PFSK-1 (cell line): Measurements from ENCODE around the gene PLCXD3.

Source experiments
- POLR2AphosphoS5 ChIP-seq: IDR thresholded peaks from 2 replicates; pipeline ENCODE4 v1.6.1; 2012; ENCODE audit warnings: low read depth, mild to moderate bottlenecking, control low read depth, low read length, moderate library complexity
- SIN3A ChIP-seq: IDR thresholded peaks from 2 replicates; pipeline ENCODE4 v1.6.1; 2012; ENCODE audit warnings: mild to moderate bottlenecking, low read length, moderate library complexity, borderline replicate concordance; ENCODE audit not compliant: insufficient read depth
- TAF1 ChIP-seq: IDR thresholded peaks from 2 replicates; pipeline ENCODE4 v1.6.1; 2012; ENCODE audit warnings: low read length, control low read depth, borderline replicate concordance; ENCODE audit not compliant: insufficient read depth
- TF ChIP-seq, protein P1 (sequence below), 2 experiments: IDR thresholded peaks; 2 replicates each; pipeline versions ENCODE4 v1.6.1 to v1.8.0; 2011 to 2012; ENCODE audit warnings: low read depth in 2 of 2, low read length in 2 of 2, control low read depth in 1 of 2, inconsistent platforms in 1 of 2, mild to moderate bottlenecking in 1 of 2, moderate library complexity in 1 of 2; ENCODE audit not compliant: insufficient read depth in 1 of 2

DNA sequence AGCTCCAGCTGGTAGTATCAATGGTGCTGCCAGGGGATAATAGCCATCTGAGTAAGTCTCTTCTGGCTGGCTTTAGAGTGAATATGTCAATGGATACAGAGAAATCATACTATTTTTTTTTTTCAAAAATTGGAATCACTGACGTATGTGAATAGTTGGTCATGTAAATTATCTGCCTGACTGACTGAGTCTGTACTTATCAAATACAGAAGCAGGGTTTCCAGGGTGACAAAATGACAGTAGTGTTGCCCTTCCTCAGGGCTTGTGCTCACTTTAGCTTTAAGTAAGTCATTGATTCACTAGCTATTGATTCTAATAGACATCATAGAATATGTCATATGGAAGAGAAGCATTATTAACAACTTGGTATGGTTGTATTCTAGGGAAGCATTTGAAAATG is 171.1 kb downstream of the PLCXD3 start:
- TF ChIP-seq SIN3A (no peak), POLR2AphosphoS5 (no peak), TAF1 (no peak)
- TF ChIP-seq, protein P1, sequence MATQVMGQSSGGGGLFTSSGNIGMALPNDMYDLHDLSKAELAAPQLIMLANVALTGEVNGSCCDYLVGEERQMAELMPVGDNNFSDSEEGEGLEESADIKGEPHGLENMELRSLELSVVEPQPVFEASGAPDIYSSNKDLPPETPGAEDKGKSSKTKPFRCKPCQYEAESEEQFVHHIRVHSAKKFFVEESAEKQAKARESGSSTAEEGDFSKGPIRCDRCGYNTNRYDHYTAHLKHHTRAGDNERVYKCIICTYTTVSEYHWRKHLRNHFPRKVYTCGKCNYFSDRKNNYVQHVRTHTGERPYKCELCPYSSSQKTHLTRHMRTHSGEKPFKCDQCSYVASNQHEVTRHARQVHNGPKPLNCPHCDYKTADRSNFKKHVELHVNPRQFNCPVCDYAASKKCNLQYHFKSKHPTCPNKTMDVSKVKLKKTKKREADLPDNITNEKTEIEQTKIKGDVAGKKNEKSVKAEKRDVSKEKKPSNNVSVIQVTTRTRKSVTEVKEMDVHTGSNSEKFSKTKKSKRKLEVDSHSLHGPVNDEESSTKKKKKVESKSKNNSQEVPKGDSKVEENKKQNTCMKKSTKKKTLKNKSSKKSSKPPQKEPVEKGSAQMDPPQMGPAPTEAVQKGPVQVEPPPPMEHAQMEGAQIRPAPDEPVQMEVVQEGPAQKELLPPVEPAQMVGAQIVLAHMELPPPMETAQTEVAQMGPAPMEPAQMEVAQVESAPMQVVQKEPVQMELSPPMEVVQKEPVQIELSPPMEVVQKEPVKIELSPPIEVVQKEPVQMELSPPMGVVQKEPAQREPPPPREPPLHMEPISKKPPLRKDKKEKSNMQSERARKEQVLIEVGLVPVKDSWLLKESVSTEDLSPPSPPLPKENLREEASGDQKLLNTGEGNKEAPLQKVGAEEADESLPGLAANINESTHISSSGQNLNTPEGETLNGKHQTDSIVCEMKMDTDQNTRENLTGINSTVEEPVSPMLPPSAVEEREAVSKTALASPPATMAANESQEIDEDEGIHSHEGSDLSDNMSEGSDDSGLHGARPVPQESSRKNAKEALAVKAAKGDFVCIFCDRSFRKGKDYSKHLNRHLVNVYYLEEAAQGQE (IDR thresholded peaks at IDR 0.05; ENCODE audit: insufficient read depth in 1 of 2, low read depth in 2 of 2, low read length in 2 of 2) = no peak
